Rectal smooth muscle tissue (tissue), 1 donor: Measurements from ENCODE around the gene MUC2.

Experiments
- H3K27ac ChIP-seq: one replicate; pipeline ENCODE4 v1.7.0; 2013; ENCODE audit warnings: low read depth, low read length, inconsistent platforms
- H3K27me3 ChIP-seq: one replicate; pipeline ENCODE4 v1.7.0; 2013; ENCODE audit warnings: low read length; ENCODE audit not compliant: control insufficient read depth, insufficient read depth
- H3K36me3 ChIP-seq: one replicate; pipeline ENCODE4 v1.7.0; 2013; ENCODE audit warnings: low read length; ENCODE audit not compliant: control insufficient read depth, insufficient read depth
- H3K4me1 ChIP-seq: one replicate; pipeline ENCODE4 v1.7.0; 2013; ENCODE audit warnings: low read length; ENCODE audit not compliant: control insufficient read depth, insufficient read depth
- H3K4me3 ChIP-seq: one replicate; pipeline ENCODE4 v1.7.0; 2013; ENCODE audit warnings: low read length
- H3K9ac ChIP-seq: one replicate; pipeline ENCODE4 v1.7.0; 2013; ENCODE audit warnings: low read length

The MUC2 gene

DNA sequence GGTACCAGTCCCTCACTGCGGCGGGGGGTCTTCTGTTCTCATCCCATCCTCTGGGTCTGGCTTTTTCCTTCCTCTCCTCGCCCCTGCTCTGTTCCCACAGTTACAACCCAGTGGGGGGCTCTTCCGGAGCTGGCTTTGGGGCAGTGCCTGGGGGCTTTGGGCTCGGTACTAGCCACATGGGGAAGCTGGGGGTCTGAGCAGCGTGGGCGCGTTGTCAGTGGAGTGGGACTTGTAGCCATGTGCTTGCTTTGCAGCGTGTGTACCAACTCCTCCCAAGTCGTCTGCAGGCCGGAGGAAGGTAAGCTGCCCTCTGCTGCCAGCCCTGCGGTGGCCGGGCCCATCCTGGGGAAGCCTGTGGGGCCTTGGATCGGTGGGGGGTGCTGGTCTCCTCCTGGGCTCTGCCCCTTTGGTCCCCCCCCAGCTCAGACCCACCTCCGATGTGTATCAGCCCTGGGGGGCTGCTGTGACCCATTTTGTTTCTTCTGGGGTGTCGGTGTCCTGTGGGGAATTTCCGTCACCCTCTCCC, 17.5 kb downstream of the MUC2 start:
- no peak overlapping the region for H3K27ac ChIP-seq
- H3K4me1 ChIP-seq = no peaks in the 10 kb centered on the region
- H3K27me3 ChIP-seq = no peaks in the 10 kb centered on the region
- H3K36me3 ChIP-seq = no peaks in the 10 kb centered on the region
- H3K9ac ChIP-seq = no peak overlapping the region
- no peak overlapping the region for H3K4me3 ChIP-seq

DNA sequence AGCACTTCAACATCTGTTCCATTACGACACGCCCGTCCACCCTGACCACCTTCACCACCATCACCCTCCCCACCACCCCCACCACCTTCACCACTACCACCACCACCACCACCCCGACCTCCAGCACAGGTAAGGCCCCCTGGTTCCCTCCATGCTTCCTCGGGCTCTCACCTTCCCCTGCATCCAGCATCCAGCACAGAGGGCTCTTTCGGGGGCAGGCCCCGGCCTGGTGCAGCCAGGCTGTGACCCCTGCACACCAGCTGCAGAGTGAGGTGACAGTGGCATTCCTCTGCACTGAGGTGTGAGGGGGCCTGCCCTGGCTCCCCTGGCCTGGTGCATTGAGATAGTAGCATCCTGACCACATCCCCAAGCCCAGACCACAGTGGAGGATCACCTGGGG, 18.2 kb downstream of the MUC2 start:
- no peaks in the 10 kb centered on the region for H3K27me3 ChIP-seq
- H3K4me3 ChIP-seq = no peak overlapping the region
- H3K27ac ChIP-seq = no peak overlapping the region
- H3K4me1 ChIP-seq = no peaks in the 10 kb centered on the region
- H3K9ac ChIP-seq = no peak overlapping the region
- no peaks in the 10 kb centered on the region for H3K36me3 ChIP-seq

GRCh38 chr11:1099519-1100355, 25.1 kb downstream of the MUC2 start:
- Histone ChIP-seq H3K36me3 (no peaks in the 10 kb centered on the region), H3K4me3 (no peak overlapping the region), H3K9ac (no peak overlapping the region), H3K27ac (no peak overlapping the region), H3K27me3 (no peaks in the 10 kb centered on the region), H3K4me1 (no peaks in the 10 kb centered on the region)

GRCh38 chr11:1100417-1101245, 26.0 kb downstream of the MUC2 start:
- no peak overlapping the region for H3K4me3 ChIP-seq
- H3K4me1 ChIP-seq = no peaks in the 10 kb centered on the region
- H3K36me3 ChIP-seq = no peaks in the 10 kb centered on the region
- H3K27me3 ChIP-seq = no peaks in the 10 kb centered on the region
- no peak overlapping the region for H3K27ac ChIP-seq
- H3K9ac ChIP-seq = no peak overlapping the region

GRCh38 chr11:1101318-1102089, 26.8 kb downstream of the MUC2 start:
- no peaks in the 10 kb centered on the region for H3K27me3 ChIP-seq
- H3K27ac ChIP-seq = no peak overlapping the region
- H3K4me3 ChIP-seq = no peak overlapping the region
- no peaks in the 10 kb centered on the region for H3K4me1 ChIP-seq
- H3K9ac ChIP-seq = no peak overlapping the region
- no peaks in the 10 kb centered on the region for H3K36me3 ChIP-seq

DNA sequence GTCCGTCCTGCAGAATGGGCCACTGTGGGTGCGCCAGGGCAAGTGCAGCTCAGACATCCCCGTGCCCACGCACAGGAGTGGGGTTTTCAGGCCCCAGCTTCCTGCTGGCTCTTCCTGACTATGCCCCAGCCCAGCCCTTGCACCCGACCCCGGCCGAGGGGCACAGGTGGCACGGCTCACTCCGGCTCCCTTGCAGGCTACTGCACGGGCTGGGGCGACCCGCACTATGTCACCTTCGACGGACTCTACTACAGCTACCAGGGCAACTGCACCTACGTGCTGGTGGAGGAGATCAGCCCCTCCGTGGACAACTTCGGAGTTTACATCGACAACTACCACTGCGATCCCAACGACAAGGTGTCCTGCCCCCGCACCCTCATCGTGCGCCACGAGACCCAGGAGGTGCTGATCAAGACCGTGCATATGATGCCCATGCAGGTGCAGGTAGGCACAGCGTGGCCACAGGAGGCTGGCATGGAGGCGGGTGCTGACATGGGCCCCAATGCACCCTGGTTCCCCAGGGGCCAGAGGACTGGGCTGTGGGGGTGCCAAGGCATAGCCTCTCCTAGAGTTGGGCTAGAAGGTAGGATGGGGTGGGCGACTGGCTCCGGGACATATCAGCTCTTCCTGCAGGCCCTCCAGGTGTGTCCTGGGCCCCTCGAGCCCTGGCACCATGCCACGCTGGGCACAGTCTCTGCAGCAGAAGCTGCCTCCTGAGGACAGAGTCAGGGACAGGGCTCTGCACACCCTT, 27.7 kb downstream of the MUC2 start:
- Histone ChIP-seq H3K36me3 (no peaks in the 10 kb centered on the region), H3K4me1 (no peaks in the 10 kb centered on the region), H3K27ac (no peak overlapping the region)

DNA sequence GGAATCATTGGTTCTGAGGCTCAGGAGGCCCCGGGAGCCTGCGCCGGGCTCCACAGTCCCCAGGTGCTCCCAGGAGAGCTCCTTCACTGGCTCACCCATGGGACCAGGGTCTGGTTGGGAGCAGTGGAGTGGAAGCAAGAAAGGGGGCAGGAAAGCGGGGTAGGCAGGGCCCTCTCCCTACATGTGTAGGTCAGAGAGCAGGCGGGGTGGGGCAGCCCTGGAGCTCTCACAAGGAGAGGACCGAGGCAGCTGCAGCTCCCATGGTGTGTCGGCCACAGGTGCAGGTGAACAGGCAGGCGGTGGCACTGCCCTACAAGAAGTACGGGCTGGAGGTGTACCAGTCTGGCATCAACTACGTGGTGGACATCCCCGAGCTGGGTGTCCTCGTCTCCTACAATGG, 28.3 kb downstream of the MUC2 start:
- no peak overlapping the region for H3K9ac ChIP-seq
- H3K27ac ChIP-seq = no peak overlapping the region
- no peaks in the 10 kb centered on the region for H3K4me1 ChIP-seq
- H3K27me3 ChIP-seq = no peaks in the 10 kb centered on the region
- no peaks in the 10 kb centered on the region for H3K36me3 ChIP-seq
- H3K4me3 ChIP-seq = no peak overlapping the region

More for the DNA sequence above, 27.7 kb downstream of the MUC2 start:
- no peaks in the 10 kb centered on the region for H3K27me3 ChIP-seq
- no peak overlapping the region for H3K9ac ChIP-seq
- H3K4me3 ChIP-seq = no peak overlapping the region

- Histone ChIP-seq H3K9ac (no peak overlapping the region), H3K4me3 (no peak overlapping the region), H3K4me1 (no peaks in the 10 kb centered on the region), H3K27me3 (no peaks in the 10 kb centered on the region), H3K27ac (no peak overlapping the region), H3K36me3 (no peaks in the 10 kb centered on the region)
Observed at GRCh38 chr11:1103401-1104360, 29.0 kb downstream of the MUC2 start.

- Histone ChIP-seq H3K4me3 (no peak overlapping the region), H3K9ac (no peak overlapping the region), H3K27ac (no peak overlapping the region), H3K4me1 (no peaks in the 10 kb centered on the region), H3K27me3 (no peaks in the 10 kb centered on the region), H3K36me3 (no peaks in the 10 kb centered on the region)
Observed at GRCh38 chr11:1104411-1105182, 29.9 kb downstream of the MUC2 start.

GRCh38 chr11:1105183-1105565, 30.5 kb downstream of the MUC2 start:
- Histone ChIP-seq H3K4me1 (no peaks in the 10 kb centered on the region), H3K4me3 (no peak overlapping the region), H3K27me3 (no peaks in the 10 kb centered on the region), H3K36me3 (no peaks in the 10 kb centered on the region), H3K9ac (no peak overlapping the region), H3K27ac (no peak overlapping the region)
